Osteoblast (primary cell): ENCODE measurements around the gene ARL5C. TPM values are rescaled to one million over a fixed set of nuclear protein-coding genes. Genes with fewer than 3 reads are reported as not detected.

Experiments used
- DNase-seq: peaks from one replicate; pipeline ENCODE4 v3.0.0; 2011; ENCODE audit warnings: low spot score, mixed read lengths; ENCODE audit not compliant: insufficient read length; ENCODE audit errors: missing footprints
- H2AFZ ChIP-seq: 2 replicates; pipeline ENCODE4 v1.6.0; 2011; ENCODE audit warnings: mild to moderate bottlenecking, low read length
- H3K27ac ChIP-seq: 2 replicates; pipeline ENCODE4 v1.5.1; 2011; ENCODE audit warnings: mild to moderate bottlenecking, low read depth, low read length, moderate library complexity
- H3K27me3 ChIP-seq: 2 replicates; pipeline ENCODE4 v1.6.0; 2012; ENCODE audit warnings: mild to moderate bottlenecking, control low read depth, inconsistent platforms, low read length, moderate library complexity; ENCODE audit not compliant: insufficient read depth
- H3K36me3 ChIP-seq: 2 replicates; pipeline ENCODE4 v1.5.1; 2011; ENCODE audit warnings: mild to moderate bottlenecking, low read length, control low read depth, moderate library complexity; ENCODE audit not compliant: insufficient read depth
- H3K4me1 ChIP-seq: 2 replicates; pipeline ENCODE4 v1.5.1; 2011; ENCODE audit warnings: mild to moderate bottlenecking, low read length, control low read depth, moderate library complexity; ENCODE audit not compliant: insufficient read depth
- H3K4me2 ChIP-seq: 2 replicates; pipeline ENCODE4 v1.6.0; 2011; ENCODE audit warnings: mild to moderate bottlenecking, low read length; ENCODE audit not compliant: insufficient read depth
- H3K4me3 ChIP-seq: fragments of 200-600 bp; sonication (generic); 3 replicates; pipeline ENCODE4 v1.5.1; 2012; ENCODE audit warnings: mild to moderate bottlenecking, low read length, inconsistent platforms; ENCODE audit not compliant: insufficient read depth
- H3K79me2 ChIP-seq: 2 replicates; pipeline ENCODE4 v1.6.0; 2012; ENCODE audit warnings: mild to moderate bottlenecking, low read length, control low read depth, inconsistent platforms; ENCODE audit not compliant: insufficient read depth
- H3K9me3 ChIP-seq: 2 replicates; pipeline ENCODE4 v1.5.1; 2011; ENCODE audit warnings: low read depth, low read length, control low read depth
- H4K20me1 ChIP-seq: 2 replicates; pipeline ENCODE4 v1.6.0; 2012; ENCODE audit warnings: mild to moderate bottlenecking, low read length, control low read depth; ENCODE audit not compliant: insufficient read depth
- CTCF ChIP-seq: IDR thresholded peaks from 2 replicates; pipeline ENCODE4 v1.5.1; 2011; ENCODE audit warnings: mild to moderate bottlenecking, low read depth, low read length, moderate library complexity; ENCODE audit errors: extremely low read depth
- total RNA-seq: library from RNA; depleted of rRNA; stranded (reverse); fragments of >200 nt; gene quantifications from 2 replicates; pipeline ENCODE4 v1.2.3, GENCODE V29; 2012

Gene ARL5C
- total RNA-seq, 1 donor = not detected

DNA sequence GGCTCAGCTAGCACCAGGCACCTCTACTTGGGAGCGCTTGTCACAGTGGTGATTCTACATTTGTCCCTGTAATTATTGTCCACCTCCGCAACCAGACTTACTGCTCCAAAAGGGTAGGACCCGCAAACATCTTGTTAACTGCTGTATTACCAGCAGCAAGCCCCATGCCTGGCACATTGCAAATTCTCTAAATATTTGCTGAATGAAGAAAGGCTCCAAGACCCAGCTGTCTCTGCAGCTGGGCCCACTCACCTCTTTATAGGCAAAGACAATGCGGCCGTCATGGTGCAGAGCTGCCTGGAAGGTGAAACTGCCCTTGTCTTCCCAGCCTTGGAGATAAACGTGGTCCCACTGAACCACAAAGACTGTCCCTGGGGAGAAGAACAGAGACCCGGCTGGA lies 58.8 kb downstream of the ARL5C start:
- Histone ChIP-seq H3K36me3 (no peaks in the 10 kb centered on the region), H3K4me1 (no peaks in the 10 kb centered on the region), H3K79me2 (no peaks in the 10 kb centered on the region), H2AFZ (no peak overlapping the region), H3K27me3 (peaks cover 35% of the 10 kb centered on the region), H4K20me1 (no peaks in the 10 kb centered on the region), H3K4me2 (no peak overlapping the region), H3K27ac (no peak overlapping the region), H3K4me3 (no peak overlapping the region), H3K9me3 (no peaks in the 10 kb centered on the region)
- DNase-seq = no peak
- no peak for TF ChIP-seq CTCF

Other genes with a start within 250 kb of the ARL5C start
- not detected in 2 replicates for gene FBXO47, start 198.8 kb downstream of the ARL5C start, total RNA-seq
- gene PLXDC1, start 14.5 kb downstream of the ARL5C start, total RNA-seq = 2.9 and 3.8 TPM in 2 replicates
- 5.8 and 7.4 TPM in 2 replicates for gene CACNB1, start 31.5 kb upstream of the ARL5C start, total RNA-seq
- gene RPL19, start 34.1 kb upstream of the ARL5C start, total RNA-seq = 1,279 and 1,302 TPM in 2 replicates
- under 0.01 TPM in 1 of 2 replicates, not detected in the other for gene STAC2, start 59.8 kb upstream of the ARL5C start, total RNA-seq
- gene FBXL20, start 235.5 kb upstream of the ARL5C start, total RNA-seq = 20.3 and 22.1 TPM in 2 replicates